SU-DHL-6 (cell line): ENCODE measurements around the gene PEA15.

Experiments used
- CTCF ChIP-seq: fragments of 200-600 bp; sonication (generic); IDR thresholded peaks from one replicate; pipeline ENCODE4 v1.5.1; 2017; ENCODE audit warnings: antibody characterized with exemption, mild to moderate bottlenecking, low read length, moderate library complexity; ENCODE audit not compliant: insufficient read depth, poor library complexity, severe bottlenecking
- EZH2phosphoT487 ChIP-seq: fragments of 200-600 bp; sonication (generic), shearing (Covaris generic); conservative IDR thresholded peaks from 2 replicates; pipeline ENCODE4 v1.6.1; 2018; ENCODE audit warnings: mild to moderate bottlenecking, antibody characterized with exemption, low read length, moderate library complexity, mixed read lengths

- TF ChIP-seq CTCF (no peak), EZH2phosphoT487 (no peak)
Measured at GRCh38 chr1:160191756-160192155, 13.4 kb upstream of the PEA15 start.
